H9 (cell line): Measurements from ENCODE around the gene ZSCAN1. TPM values are rescaled to one million over a fixed set of nuclear protein-coding genes. Genes with fewer than 3 reads are reported as not detected.
A peak's percentile ranks its signal among the peaks of the same experiment; 100 is the strongest.

Experiments used
- DNase-seq: peaks from one replicate; pipeline ENCODE4 v3.0.0-alpha.2; 2017
- H2AFZ ChIP-seq: one replicate; pipeline ENCODE4 v1.6.1; 2013; ENCODE audit warnings: mild to moderate bottlenecking, low read length, control low read depth, moderate library complexity
- H2AK5ac ChIP-seq: 2 replicates; pipeline ENCODE4 v1.6.1; 2013; ENCODE audit warnings: low read length, control low read depth, mixed read lengths; ENCODE audit not compliant: insufficient read length
- H2BK120ac ChIP-seq: one replicate; pipeline ENCODE4 v1.6.1; 2013; ENCODE audit warnings: low read depth, mild to moderate bottlenecking, low read length, control low read depth, inconsistent platforms; ENCODE audit not compliant: poor library complexity, severe bottlenecking
- H2BK12ac ChIP-seq: 2 replicates; pipeline ENCODE4 v1.6.1; 2013; ENCODE audit warnings: low read length, control low read depth, mixed read lengths, low read depth; ENCODE audit not compliant: insufficient read length
- H2BK15ac ChIP-seq: 2 replicates; pipeline ENCODE4 v1.6.1; 2013; ENCODE audit warnings: low read depth, low read length, control low read depth
- H2BK20ac ChIP-seq: one replicate; pipeline ENCODE4 v1.6.1; 2013; ENCODE audit warnings: low read depth, mild to moderate bottlenecking, low read length, control low read depth, inconsistent platforms; ENCODE audit not compliant: poor library complexity, severe bottlenecking
- H2BK5ac ChIP-seq: 2 replicates; pipeline ENCODE4 v1.6.1; 2013; ENCODE audit warnings: low read length, control low read depth, mixed read lengths; ENCODE audit not compliant: insufficient read length
- H3K14ac ChIP-seq: 2 replicates; pipeline ENCODE4 v1.6.1; 2013; ENCODE audit warnings: low read length, control low read depth; ENCODE audit not compliant: insufficient read depth
- H3K18ac ChIP-seq: 2 replicates; pipeline ENCODE4 v1.6.1; 2013; ENCODE audit warnings: low read depth, mild to moderate bottlenecking, mixed read lengths, low read length, control low read depth; ENCODE audit not compliant: insufficient read length
- H3K23ac ChIP-seq: 2 replicates; pipeline ENCODE4 v1.6.1; 2013; ENCODE audit warnings: low read length, control low read depth, mixed read lengths, low read depth; ENCODE audit not compliant: insufficient read length
- H3K23me2 ChIP-seq: 2 replicates; pipeline ENCODE4 v1.6.1; 2013; ENCODE audit warnings: low read depth, mild to moderate bottlenecking, mixed read lengths, low read length, control low read depth; ENCODE audit not compliant: insufficient read length, poor library complexity, severe bottlenecking
- H3K27ac ChIP-seq: 2 replicates; pipeline ENCODE4 v1.5.1; 2013; ENCODE audit warnings: low read length, control low read depth, mixed read lengths, low read depth; ENCODE audit not compliant: insufficient read length
- H3K27me3 ChIP-seq: 2 replicates; pipeline ENCODE4 v1.6.1; 2013; ENCODE audit warnings: low read length, control low read depth, inconsistent platforms; ENCODE audit not compliant: insufficient read depth
- H3K4ac ChIP-seq: 2 replicates; pipeline ENCODE4 v1.6.1; 2013; ENCODE audit warnings: low read depth, mild to moderate bottlenecking, control low read depth, inconsistent platforms, low read length, moderate library complexity
- H3K4me1 ChIP-seq: 2 replicates; pipeline ENCODE4 v1.6.1; 2013; ENCODE audit warnings: low read length, control low read depth, inconsistent platforms; ENCODE audit not compliant: insufficient read depth
- H3K4me2 ChIP-seq: 2 replicates; pipeline ENCODE4 v1.6.1; 2013; ENCODE audit warnings: low read length, control low read depth, mixed read lengths; ENCODE audit not compliant: insufficient read length, insufficient read depth
- H3K56ac ChIP-seq: 2 replicates; pipeline ENCODE4 v1.6.1; 2013; ENCODE audit warnings: low read depth, mild to moderate bottlenecking, mixed read lengths, low read length, control low read depth; ENCODE audit not compliant: insufficient read length
- H3K79me1 ChIP-seq: 2 replicates; pipeline ENCODE4 v1.6.1; 2013; ENCODE audit warnings: low read depth, mild to moderate bottlenecking, moderate library complexity, low read length, control low read depth, inconsistent platforms; ENCODE audit not compliant: insufficient read depth, poor library complexity, severe bottlenecking
- H3K79me2 ChIP-seq: 2 replicates; pipeline ENCODE4 v1.6.1; 2013; ENCODE audit warnings: low read length, control low read depth, inconsistent platforms; ENCODE audit not compliant: insufficient read depth
- H3K9ac ChIP-seq: 2 replicates; pipeline ENCODE4 v1.6.1; 2013; ENCODE audit warnings: low read length, control low read depth, mixed read lengths; ENCODE audit not compliant: insufficient read length; ENCODE audit errors: extremely low read depth
- H3K9me3 ChIP-seq: one replicate; pipeline ENCODE4 v1.6.1; 2013; ENCODE audit warnings: low read depth, low read length, inconsistent platforms; ENCODE audit not compliant: control insufficient read depth
- H3T11ph ChIP-seq: one replicate; pipeline ENCODE4 v1.6.1; 2013; ENCODE audit warnings: mild to moderate bottlenecking, low read length, control low read depth, inconsistent platforms
- H4K20me1 ChIP-seq: one replicate; pipeline ENCODE4 v1.6.1; 2013; ENCODE audit not compliant: control insufficient read depth, insufficient read length, insufficient read depth
- H4K5ac ChIP-seq: 2 replicates; pipeline ENCODE4 v1.6.1; 2013; ENCODE audit warnings: low read depth, mild to moderate bottlenecking, mixed read lengths, low read length, control low read depth; ENCODE audit not compliant: insufficient read length
- H4K8ac ChIP-seq: replicated peaks from 2 replicates; pipeline ENCODE4 v1.6.1; 2013; ENCODE audit warnings: low read length, control low read depth, mixed read lengths, low read depth; ENCODE audit not compliant: insufficient read length
- H4K91ac ChIP-seq: 2 replicates; pipeline ENCODE4 v1.6.1; 2013; ENCODE audit warnings: low read depth, mild to moderate bottlenecking, moderate library complexity, mixed read lengths, low read length, control low read depth; ENCODE audit not compliant: insufficient read length
- H3K27ac Mint-ChIP-seq, 3 experiments: 2 replicates in 2 of 3; 3 replicates in 1 of 3; pipeline ENCODE4 v1.8.0; 2020 to 2021; ENCODE audit warnings: mixed read lengths in 3 of 3, mild to moderate bottlenecking in 1 of 3, moderate library complexity in 1 of 3
- H3K27me3 Mint-ChIP-seq: 2 replicates; pipeline ENCODE4 v1.8.0; 2021; ENCODE audit warnings: low read depth, mild to moderate bottlenecking, moderate library complexity, mixed read lengths
- H3K36me3 Mint-ChIP-seq, 3 experiments: 2 replicates in 2 of 3; 3 replicates in 1 of 3; pipeline ENCODE4 v1.8.0; 2020 to 2021; ENCODE audit warnings: low read depth in 3 of 3, mixed read lengths in 3 of 3; ENCODE audit not compliant: insufficient read depth in 1 of 3
- H3K4me1 Mint-ChIP-seq, 2 experiments: 2 replicates each; pipeline ENCODE4 v1.8.0; 2020; ENCODE audit warnings: mixed read lengths in 2 of 2
- H3K4me3 Mint-ChIP-seq, 2 experiments: 2 replicates in 1 of 2; 3 replicates in 1 of 2; pipeline ENCODE4 v1.8.0; 2020 to 2021; ENCODE audit warnings: mild to moderate bottlenecking in 2 of 2, mixed read lengths in 2 of 2, moderate library complexity in 1 of 2
- H3K9me3 Mint-ChIP-seq, 2 experiments: 2 replicates in 1 of 2; 3 replicates in 1 of 2; pipeline ENCODE4 v1.8.0; 2020; ENCODE audit warnings: mild to moderate bottlenecking in 2 of 2, mixed read lengths in 2 of 2, moderate library complexity in 1 of 2
- CTCF ChIP-seq: fragments of 200-600 bp; sonication (generic); conservative IDR thresholded peaks from 3 replicates; pipeline ENCODE4 v1.8.0; 2021; ENCODE audit warnings: antibody characterized with exemption, mild to moderate bottlenecking
- WGBS: extraction: QIAGEN DNeasy Blood & Tissue Kit; methylation state at CpG from one replicate; pipeline ENCODE4 v1.1.7; 2013; ENCODE audit warnings: missing lambda C conversion rate, low lambda C conversion rate, mixed read lengths; ENCODE audit not compliant: insufficient read length; ENCODE audit errors: extremely low coverage; 5-methylcytosine and 5-hydroxymethylcytosine counted together
- total RNA-seq: library from RNA; stranded (reverse); gene quantifications from 2 replicates; pipeline ENCODE4 v1.2.1, GENCODE V29; 2021

ZSCAN1 gene
- total RNA-seq, 1 experiment from 2014 or later, result 1.2 TPM

- Histone ChIP-seq H2AK5ac (no peak overlapping the region), H2BK120ac (no peak overlapping the region), H2BK15ac (no peak overlapping the region), H4K20me1 (no peaks in the 10 kb centered on the region), H3K27ac (no peak overlapping the region), H4K8ac (no peak overlapping the region), H3K18ac (no peak overlapping the region), H3K27me3 (no peaks in the 10 kb centered on the region), H3K9me3 (peaks cover 15% of the 10 kb centered on the region), H4K91ac (no peak overlapping the region), H3K14ac (no peak overlapping the region), H3K23me2 (no peaks in the 10 kb centered on the region), H4K5ac (no peak overlapping the region), H3K79me2 (no peaks in the 10 kb centered on the region), H2AFZ (no peak overlapping the region), H3K56ac (no peak overlapping the region), H3K9ac (no peak overlapping the region), H3K23ac (no peak overlapping the region), H3K4me1 (no peaks in the 10 kb centered on the region), H2BK12ac (no peak overlapping the region), H3K4me2 (peak overlapping the region; percentile 33), H2BK20ac (no peak overlapping the region), H3K79me1 (no peaks in the 10 kb centered on the region), H3T11ph (no peak overlapping the region), H3K4ac (no peak overlapping the region), H2BK5ac (no peak overlapping the region)
- Mint-ChIP-seq H3K9me3 (peaks cover 85 to 87% of the 10 kb centered on the region in 2 experiments), H3K27me3 (peaks cover 16% of the 10 kb centered on the region), H3K27ac (no peak overlapping the region), H3K4me3 (peak overlapping the region in 1 of 2 experiments; percentile 29; a peak in 1 of 5 replicates), H3K4me1 (no peaks in the 10 kb centered on the region), H3K36me3 (peaks cover 63 to 76% (median 76%) of the 10 kb centered on the region in 3 experiments)
- DNase-seq, result no peak
- no CpG with 5 or more reads among the region's 21 CpGs for WGBS
- no peak for TF ChIP-seq CTCF
Measured at GRCh38 chr19:58009301-58009665, 24.5 kb upstream of the ZSCAN1 start.
